ENCODE data around the gene DAB2. TPM values are rescaled to one million over a fixed set of nuclear protein-coding genes. Genes with fewer than 3 reads are reported as not detected.

DAB2 gene
- total and polyA plus RNA-seq, 2 of the 8 experiments (the other 6 are each of a cell fraction or from before 2014, with no cell fraction given): 2.6 to 4.9 TPM

DNA sequence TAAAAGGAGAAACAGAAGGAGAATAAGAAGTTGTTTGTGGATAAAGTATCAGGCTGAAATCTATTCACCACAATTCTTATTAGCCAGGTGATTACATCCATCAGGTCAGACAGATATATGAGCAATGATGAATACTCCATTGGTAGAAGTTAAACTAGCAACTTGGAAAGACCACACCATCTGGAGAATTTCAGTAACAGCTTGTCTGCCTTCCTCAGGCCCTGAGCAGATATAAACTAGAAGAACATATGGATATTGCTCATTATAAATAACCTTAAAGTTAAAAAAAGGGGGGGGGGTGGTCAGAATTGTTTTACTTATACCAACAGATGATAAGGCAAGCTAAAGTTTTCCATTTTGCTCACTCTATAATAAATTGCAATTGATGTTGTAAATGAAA, 10.4 kb downstream of the DAB2 start:
- H4K20me1 ChIP-seq (replicated peaks in 1 of 2; ENCODE audit: control insufficient read depth in 1 of 2, insufficient read depth in 2 of 2, low read length in 2 of 2): no peaks in the 10 kb centered on the region
- no peak overlapping the region for H2BK120ac ChIP-seq (replicated peaks; ENCODE audit: low read depth, low read length)
- H3K36me3 ChIP-seq (ENCODE audit: control insufficient read depth in 2 of 4, insufficient read depth in 4 of 4, low read length in 3 of 4): no peaks in the 10 kb centered on the region
- no peaks in the 10 kb centered on the region for H3K23me2 ChIP-seq (ENCODE audit: low read depth, low read length)
- ChIA-PET POLR2A (ENCODE audit: partially characterized antibody) (no interaction called here), CTCF (ENCODE audit: partially characterized antibody) (interaction anchor here (0.6 to 3.8 kb wide), 5 partner anchors 9 to 211 kb away, joined by 3 to 15 read pairs (median 4); no protein-coding TSS in a partner anchor)
- no peak overlapping the region for H3K4ac ChIP-seq (replicated peaks; ENCODE audit: insufficient read length, low read depth, low read length)
- H4K5ac ChIP-seq (ENCODE audit: insufficient read length, low read depth, low read length): no peak overlapping the region
- no peak for DNase-seq (ENCODE audit: low read depth in 1 of 2, low spot score in 2 of 2)
- H3K56ac ChIP-seq (replicated peaks; ENCODE audit: insufficient read length, low read depth, low read length): no peak overlapping the region
- H3K79me1 ChIP-seq (ENCODE audit: low read depth, low read length): no peaks in the 10 kb centered on the region
- TF ChIP-seq HDAC2 (IDR thresholded peaks at IDR 0.05; ENCODE audit: borderline replicate concordance in 1 of 2, low read depth in 2 of 2, low read length in 2 of 2): no peak
- TF ChIP-seq EZH2 (IDR thresholded peaks at IDR 0.05; ENCODE audit: low read depth, low read length, severe bottlenecking): no peak
- TF ChIP-seq SIRT6 (IDR thresholded peaks at IDR 0.05; ENCODE audit: low read length): no peak
- no peak for TF ChIP-seq TAF7 (optimal IDR thresholded peaks at IDR 0.05; ENCODE audit: borderline replicate concordance, low read depth, low read length)
- no peak for TF ChIP-seq YY1 (IDR thresholded peaks at IDR 0.05; ENCODE audit: low read depth, low read length)
- no peak for TF ChIP-seq ASH2L (IDR thresholded peaks at IDR 0.05; ENCODE audit: low read length)
- no peak for TF ChIP-seq SP4 (IDR thresholded peaks at IDR 0.05; ENCODE audit: low read length)
- no peak for TF ChIP-seq SUZ12 (IDR thresholded peaks at IDR 0.05; ENCODE audit: low read length)
- no peak for TF ChIP-seq MAFK (IDR thresholded peaks at IDR 0.05; ENCODE audit: low read depth, low read length)
- TF ChIP-seq CBX5 (IDR thresholded peaks at IDR 0.05; ENCODE audit: low read depth, low read length): no peak
- TF ChIP-seq PHF8 (conservative IDR thresholded peaks at IDR 0.05; ENCODE audit: low read depth, low read length): no peak
- no peak for TF ChIP-seq ATF3 (IDR thresholded peaks at IDR 0.05; ENCODE audit: insufficient read depth, low read depth, low read length)
- no peak for TF ChIP-seq GABPA (IDR thresholded peaks at IDR 0.05; ENCODE audit: borderline replicate concordance, insufficient read depth, low read length)
- TF ChIP-seq TAF1 (IDR thresholded peaks at IDR 0.05; ENCODE audit: low read depth, low read length): no peak
- TF ChIP-seq SP2 (IDR thresholded peaks at IDR 0.05; ENCODE audit: low read length): no peak
- no peak overlapping the region for H3K4me2 ChIP-seq (ENCODE audit: insufficient read depth in 1 of 2, low read depth in 2 of 2, low read length in 2 of 2)
- H4K8ac ChIP-seq (ENCODE audit: extremely low read depth, insufficient read depth, low read length): no peak overlapping the region
- H2BK15ac ChIP-seq (ENCODE audit: low read length): no peak overlapping the region
- no peak overlapping the region for H2AFZ ChIP-seq (ENCODE audit: low read length)
- no peak overlapping the region for H3K23ac ChIP-seq (ENCODE audit: insufficient read length)
- no peak overlapping the region for H2BK20ac ChIP-seq (ENCODE audit: low read length)
- H3K9me3 ChIP-seq (ENCODE audit: insufficient read depth in 2 of 2, low read depth in 1 of 2, low read length in 1 of 2): no peaks in the 10 kb centered on the region
- H3K9ac ChIP-seq (replicated peaks in 1 of 4; ENCODE audit: extremely low read depth in 1 of 4, low read depth in 3 of 4, low read length in 3 of 4): no peak overlapping the region
- H3K27me3 ChIP-seq (replicated peaks in 1 of 4; ENCODE audit: control insufficient read depth in 3 of 4, extremely low read depth in 1 of 4, insufficient read depth in 3 of 4, low read length in 3 of 4): no peaks in the 10 kb centered on the region
- H3K4me3 ChIP-seq (ENCODE audit: extremely low read depth in 1 of 4, insufficient read depth in 2 of 4, low read depth in 3 of 4, low read length in 4 of 4): no peak overlapping the region
- no peak overlapping the region for H3K27ac ChIP-seq (ENCODE audit: low read depth, low read length)
- H3K79me2 ChIP-seq (ENCODE audit: control insufficient read depth in 1 of 2, insufficient read depth in 2 of 2, low read length in 2 of 2): no peaks in the 10 kb centered on the region
- H2BK5ac ChIP-seq (ENCODE audit: low read depth, low read length): no peak overlapping the region
- H3K14ac ChIP-seq (ENCODE audit: insufficient read length): no peak overlapping the region
- no peak overlapping the region for H3K18ac ChIP-seq (ENCODE audit: extremely low read depth, low read length)
- no peak overlapping the region for H4K91ac ChIP-seq (replicated peaks; ENCODE audit: insufficient read length, low read length)
- H2AK5ac ChIP-seq (ENCODE audit: low read depth, low read length): no peak overlapping the region
- no peak overlapping the region for H2BK12ac ChIP-seq (ENCODE audit: low read depth, low read length)
- no peak for FAIRE-seq
- H3K4me1 ChIP-seq (replicated peaks in 1 of 4; ENCODE audit: control insufficient read depth in 3 of 4, insufficient read depth in 4 of 4, low read length in 3 of 4): peaks cover 0 to 5% (median 2%) of the 10 kb centered on the region in 4 experiments; a peak in 2 of 7 replicates
